Hematopoietic multipotent progenitor cell treated with erythropoietin and hydrocortisone succinate and interleukin-3 and kit ligand, for 8 days (in vitro differentiated cells): ENCODE data around the gene C11orf97.
"Not testable (repeated sequence)": the region's sequence is repeated elsewhere in the genome, so short reads cannot be mapped to it uniquely, and the experiment has no call there.

ENCODE experiments used
- DNase-seq: peaks from one replicate; pipeline ENCODE4 v3.0.0-alpha.2; 2015

The C11orf97 gene, protein sequence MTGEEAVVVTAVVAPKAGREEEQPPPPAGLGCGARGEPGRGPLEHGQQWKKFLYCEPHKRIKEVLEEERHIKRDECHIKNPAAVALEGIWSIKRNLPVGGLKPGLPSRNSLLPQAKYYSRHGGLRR

GRCh38 chr11:94511932-94512781 is at the start of gene C11orf97:
C11orf97 (plus strand) TSS chr11:94512461; CDS start chr11:94512529, 68 bp downstream.
- DNase-seq, result peak; percentile 33

- DNase-seq, result no peak
Observed at GRCh38 chr11:94469416-94469815, 42.8 kb upstream of the C11orf97 start.

DNA sequence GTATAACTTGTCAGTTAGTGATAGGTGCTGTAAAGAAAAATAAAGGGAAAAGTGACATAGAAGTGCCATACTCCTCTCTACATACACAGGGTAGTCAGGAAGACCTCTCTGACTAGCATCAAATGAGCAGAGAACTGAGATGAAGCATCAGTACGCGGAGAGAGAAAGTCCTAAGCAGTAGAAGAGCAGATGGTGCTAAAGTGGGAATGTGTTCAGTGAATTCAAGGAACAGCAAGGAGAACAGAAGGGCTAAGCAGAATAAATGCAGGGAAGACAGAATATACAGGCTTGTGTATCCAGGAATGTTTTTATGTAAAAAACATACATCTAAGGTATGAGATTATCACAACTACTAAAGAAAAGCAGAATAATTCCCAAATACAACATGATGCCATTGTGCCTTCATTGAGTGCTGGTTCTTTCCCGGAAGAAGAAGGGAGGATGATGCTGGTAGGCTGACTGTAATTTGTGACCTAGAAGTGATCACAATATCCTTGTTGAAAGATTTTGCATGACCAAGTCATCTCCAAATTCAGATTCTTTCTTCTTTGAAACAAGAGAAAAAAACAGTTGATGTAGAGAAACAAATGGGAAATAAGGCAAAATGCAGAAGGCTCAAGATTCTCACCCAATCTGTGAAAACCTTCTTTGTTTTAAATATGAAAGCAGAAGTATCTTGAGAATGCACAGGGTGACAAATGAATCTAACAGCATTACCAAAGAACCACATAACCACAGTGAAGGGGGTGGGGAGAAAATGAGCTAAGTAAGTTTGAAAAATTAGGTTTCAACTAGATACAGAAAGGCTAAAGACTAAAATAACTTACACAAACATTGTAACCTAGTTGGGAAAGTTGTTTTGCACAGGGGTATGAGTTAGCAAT is 39.1 kb upstream of the C11orf97 start:
- no peak for DNase-seq

DNA sequence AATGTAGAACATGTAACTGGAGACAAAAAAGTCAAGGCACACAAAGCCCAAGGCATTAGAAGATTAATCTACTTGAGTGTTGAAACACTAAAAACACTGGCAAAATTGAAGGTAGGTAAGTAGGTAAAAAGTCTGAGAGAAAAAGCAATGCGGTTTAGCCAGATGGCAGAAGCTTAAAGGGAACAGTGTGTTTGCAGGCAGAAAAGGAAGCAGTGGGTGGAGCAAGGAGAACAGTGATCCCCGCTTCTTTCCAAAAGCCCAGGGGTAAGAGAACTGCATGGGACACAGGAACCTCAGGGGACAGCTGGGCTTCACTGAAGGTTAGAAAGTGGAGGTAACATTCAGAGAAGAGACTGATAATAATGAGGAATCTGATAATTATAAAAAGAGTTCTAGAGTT is 34.6 kb upstream of the C11orf97 start:
- DNase-seq, result no peak

GRCh38 chr11:94481342-94481741 is 30.9 kb upstream of the C11orf97 start:
- DNase-seq, result no peak

DNA sequence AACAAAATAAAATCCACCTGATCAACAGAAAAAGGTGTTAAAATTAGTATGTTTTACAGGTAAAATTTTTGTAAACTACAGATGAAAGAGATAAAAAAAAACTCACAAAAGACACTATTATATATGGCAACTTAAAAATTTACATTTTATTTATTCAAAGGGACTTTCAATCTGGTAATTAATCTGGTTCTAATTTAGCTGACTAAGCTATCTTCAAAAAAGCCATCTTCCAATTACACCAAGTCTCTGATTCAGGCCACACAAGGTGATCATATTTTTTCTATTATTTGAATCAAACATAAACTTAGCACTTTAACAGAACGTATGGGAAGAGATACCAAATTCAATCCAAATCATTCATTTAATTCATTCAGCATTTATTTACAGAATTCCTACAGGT is 26.2 kb upstream of the C11orf97 start:
- no peak for DNase-seq

DNA sequence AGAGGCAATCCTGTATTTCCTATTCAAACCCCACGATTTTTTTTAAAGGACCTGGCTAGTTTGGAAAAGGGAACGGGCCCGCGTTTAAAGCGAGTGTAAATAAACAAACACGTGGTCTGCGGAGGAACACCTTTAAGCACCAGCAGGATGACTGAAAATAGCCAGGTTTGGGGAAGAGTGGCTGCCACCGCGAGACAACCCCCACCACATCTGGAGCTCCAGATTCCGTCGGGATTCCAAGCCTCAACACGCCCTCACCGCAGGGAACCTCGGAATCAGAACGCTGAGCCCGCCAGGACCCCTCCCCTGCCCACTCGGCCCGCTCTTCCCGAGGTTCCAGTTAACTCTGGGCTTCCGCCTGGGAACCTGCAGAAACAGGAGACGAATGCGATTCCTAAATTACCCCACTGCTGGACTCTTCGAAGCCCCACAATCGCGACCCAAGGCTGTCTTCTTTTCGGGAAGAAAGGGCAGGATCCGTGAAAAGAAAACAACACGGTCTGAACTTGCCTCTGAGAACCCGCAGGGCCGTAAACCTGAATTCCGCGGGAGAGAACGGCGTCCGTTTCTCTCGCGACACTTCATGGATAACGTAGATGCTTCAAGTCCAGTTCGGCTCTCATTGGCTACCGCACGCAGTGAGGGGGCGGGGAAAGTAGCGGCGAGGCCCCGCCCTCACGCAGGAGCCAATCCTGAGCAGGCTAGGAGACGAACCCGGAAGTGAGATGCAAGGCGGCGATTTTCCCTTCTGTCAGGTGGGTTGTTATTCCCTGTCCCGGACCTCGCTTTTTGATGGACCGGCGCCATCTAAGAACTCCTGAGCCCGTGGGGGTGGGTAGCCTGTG is 18.8 kb upstream of the C11orf97 start, which contains the start of the genes ANKRD49 and MRE11:
ANKRD49 (plus strand) TSS at position 704 of the 845 bp plus-strand sequence. CDS start 2,710 bp downstream, outside the sequence.
MRE11 (minus strand) TSS at position 564 of the 845 bp plus-strand sequence. CDS start 1,043 bp downstream, outside the sequence.
- peak; percentile 97 for DNase-seq

DNA sequence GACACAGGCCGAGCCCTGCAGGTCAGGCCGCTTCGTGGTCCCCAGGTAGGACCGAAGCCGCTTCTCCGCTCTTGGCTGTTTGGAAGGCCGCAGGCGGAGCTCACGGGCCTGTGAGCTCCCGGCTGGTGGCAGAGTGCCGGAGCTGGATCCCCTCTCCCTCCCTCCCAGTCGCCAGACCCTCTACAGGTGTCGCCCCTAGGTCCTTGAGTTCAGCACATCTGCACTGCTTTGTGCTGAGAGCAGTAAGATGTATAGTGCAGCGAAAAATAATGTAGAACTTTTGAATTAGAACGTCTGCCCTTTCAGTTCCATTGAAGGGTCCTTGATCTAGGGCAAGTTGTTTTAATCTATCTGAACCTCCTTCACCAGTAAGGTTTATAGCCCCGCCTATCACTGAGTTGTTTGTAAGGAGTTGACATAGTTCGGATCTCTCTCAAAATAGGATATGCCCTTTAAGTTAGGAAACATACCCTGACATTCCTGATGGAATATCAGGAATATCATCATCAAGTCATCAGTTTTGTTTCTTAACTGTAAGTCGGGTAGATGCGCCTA is 18.1 kb upstream of the C11orf97 start:
- peak; percentile 55 for DNase-seq

GRCh38 chr11:94500181-94500580 is 12.1 kb upstream of the C11orf97 start:
- DNase-seq, result no peak

DNA sequence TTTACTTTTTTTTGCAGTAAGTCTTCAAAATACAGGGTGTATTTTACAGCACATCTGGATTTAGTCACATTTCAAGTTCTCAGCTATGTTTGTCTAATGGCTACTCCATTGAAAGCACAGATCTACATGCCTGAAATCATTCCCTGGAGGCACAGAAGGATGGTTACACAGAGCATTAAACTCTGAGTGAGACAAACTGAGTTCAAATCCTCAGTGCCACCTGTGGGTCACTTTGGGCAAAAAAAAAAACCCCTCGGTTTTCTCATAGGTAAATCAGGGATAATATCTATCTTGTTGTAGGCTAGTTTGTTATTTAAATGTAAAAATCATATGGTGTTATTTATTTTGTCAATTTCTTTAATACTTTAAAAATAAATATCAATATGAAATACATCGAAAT is 10.7 kb upstream of the C11orf97 start:
- no peak for DNase-seq

- DNase-seq, result peak; percentile 71
Observed at GRCh38 chr11:94504689-94505293, 7.5 kb upstream of the C11orf97 start.

- not testable (repeated sequence) for DNase-seq
Observed at GRCh38 chr11:94506513-94506912, 5.7 kb upstream of the C11orf97 start.

DNA sequence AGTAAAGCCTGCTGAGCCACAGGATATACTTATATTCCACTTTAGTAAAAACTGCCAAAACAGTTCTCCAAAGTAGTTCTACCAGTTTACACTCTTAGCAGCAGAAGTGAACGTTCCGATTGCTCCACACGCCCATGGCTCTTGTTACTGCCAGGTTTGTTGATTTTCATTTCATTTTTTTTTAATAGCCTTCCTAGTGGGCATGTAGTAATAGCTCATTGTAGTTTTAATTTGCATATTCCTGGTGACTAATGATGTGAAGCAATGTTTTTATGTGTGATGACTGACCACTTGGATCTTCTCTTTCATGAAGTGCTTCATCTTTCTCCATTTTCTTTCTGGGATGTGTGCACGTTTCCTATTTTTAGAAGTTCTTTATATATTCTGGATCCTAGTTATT is 4.8 kb upstream of the C11orf97 start:
- DNase-seq, result no peak

DNA sequence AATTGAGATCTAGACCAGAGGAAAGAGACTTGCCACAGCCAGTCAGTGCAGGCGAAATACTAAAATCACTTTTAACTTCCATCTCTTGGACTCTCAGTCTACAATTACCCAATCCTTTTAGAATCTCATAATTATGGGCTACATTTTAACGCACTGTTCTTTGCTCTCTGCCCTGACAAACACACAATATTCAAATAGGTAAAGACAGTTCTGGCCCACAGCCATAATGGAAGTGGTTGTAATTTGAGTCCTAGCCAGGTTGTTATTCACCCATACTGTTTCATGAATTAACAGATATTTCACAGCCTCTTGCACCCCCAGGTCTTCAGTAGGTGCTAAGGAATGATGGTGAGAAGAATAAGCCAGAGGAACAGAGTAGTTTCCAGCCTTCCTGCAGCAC is 830 bp downstream of the C11orf97 start:
- DNase-seq, result no peak

GRCh38 chr11:94515398-94515797 is 3.1 kb downstream of the C11orf97 start:
- DNase-seq, result no peak

- no peak for DNase-seq
Observed at GRCh38 chr11:94516725-94517124, 4.5 kb downstream of the C11orf97 start.

DNA sequence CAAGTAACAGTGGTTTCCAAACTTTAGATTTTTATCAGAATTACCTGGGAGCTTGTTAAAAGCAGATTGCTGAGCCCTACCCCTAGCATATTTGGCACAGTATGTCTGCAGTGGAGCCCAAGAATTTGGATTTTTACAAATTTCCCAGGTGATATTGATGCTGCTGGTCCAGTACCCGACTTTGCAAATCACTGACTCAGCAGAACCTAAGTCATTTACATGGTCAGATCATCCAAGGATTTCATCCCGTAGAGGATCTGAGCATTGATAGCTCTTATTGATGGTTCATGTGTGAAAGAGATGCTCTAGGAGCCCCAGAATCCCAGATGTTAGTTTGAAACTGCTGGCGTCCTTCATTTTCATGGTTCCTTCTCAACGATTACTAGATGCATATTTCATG is 6.0 kb downstream of the C11orf97 start:
- no peak for DNase-seq

- DNase-seq, result peak; percentile 46
Observed at GRCh38 chr11:94519478-94520084, 7.3 kb downstream of the C11orf97 start.

GRCh38 chr11:94521684-94522083 is 9.4 kb downstream of the C11orf97 start:
- peak; percentile 25 for DNase-seq

DNA sequence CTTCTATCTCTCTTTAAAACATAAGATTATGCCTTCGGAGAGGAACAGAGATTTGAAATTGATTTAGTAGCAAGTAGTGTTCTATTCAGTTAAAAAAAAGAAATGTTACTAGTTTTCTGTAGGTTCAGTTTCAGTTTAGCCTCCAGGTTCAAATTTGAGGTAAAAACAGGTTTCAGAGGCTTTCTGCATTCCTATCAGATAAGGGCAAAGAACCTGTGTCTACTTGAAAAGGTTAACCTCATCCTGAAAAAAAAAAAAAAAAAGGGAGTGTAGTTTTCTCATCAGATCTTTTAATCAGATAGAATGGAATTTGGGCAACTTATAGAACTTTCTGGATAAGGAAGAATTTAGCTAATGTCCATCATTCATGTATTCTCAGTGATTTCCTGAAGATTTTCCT is 12.1 kb downstream of the C11orf97 start:
- no peak for DNase-seq
